Rectal smooth muscle tissue (tissue), 1 donor: ENCODE results near the gene PPP2R3B.
"Not testable (repeated sequence)": the region's sequence is repeated elsewhere in the genome, so short reads cannot be mapped to it uniquely, and the experiment has no call there.

Experiments used
- H3K27ac ChIP-seq: one replicate; pipeline ENCODE4 v1.7.0; 2013; ENCODE audit warnings: low read depth, low read length, inconsistent platforms
- H3K27me3 ChIP-seq: one replicate; pipeline ENCODE4 v1.7.0; 2013; ENCODE audit warnings: low read length; ENCODE audit not compliant: control insufficient read depth, insufficient read depth
- H3K36me3 ChIP-seq: one replicate; pipeline ENCODE4 v1.7.0; 2013; ENCODE audit warnings: low read length; ENCODE audit not compliant: control insufficient read depth, insufficient read depth
- H3K4me1 ChIP-seq: one replicate; pipeline ENCODE4 v1.7.0; 2013; ENCODE audit warnings: low read length; ENCODE audit not compliant: control insufficient read depth, insufficient read depth
- H3K4me3 ChIP-seq: one replicate; pipeline ENCODE4 v1.7.0; 2013; ENCODE audit warnings: low read length
- H3K9ac ChIP-seq: one replicate; pipeline ENCODE4 v1.7.0; 2013; ENCODE audit warnings: low read length

PPP2R3B gene

DNA sequence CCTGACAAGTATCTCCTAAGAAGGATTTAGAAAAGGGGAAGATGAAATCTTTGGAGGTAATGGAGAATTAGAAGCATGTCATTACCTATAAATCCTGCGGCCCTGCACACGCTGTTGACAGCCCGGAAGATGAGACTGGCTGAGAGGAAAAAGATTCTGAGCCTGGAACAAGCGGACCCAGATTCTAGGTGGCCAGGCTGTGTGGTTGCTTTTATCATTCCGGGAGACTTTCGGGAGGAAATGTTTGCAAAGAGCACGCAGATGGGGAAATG, 5.8 kb upstream of the PPP2R3B start:
- no peak overlapping the region for H3K27ac ChIP-seq
- no peak overlapping the region for H3K4me3 ChIP-seq
- peaks cover 2% of the 10 kb centered on the region for H3K4me1 ChIP-seq
- no peaks in the 10 kb centered on the region for H3K27me3 ChIP-seq
- H3K36me3 ChIP-seq: no peaks in the 10 kb centered on the region
- H3K9ac ChIP-seq: no peak overlapping the region

DNA sequence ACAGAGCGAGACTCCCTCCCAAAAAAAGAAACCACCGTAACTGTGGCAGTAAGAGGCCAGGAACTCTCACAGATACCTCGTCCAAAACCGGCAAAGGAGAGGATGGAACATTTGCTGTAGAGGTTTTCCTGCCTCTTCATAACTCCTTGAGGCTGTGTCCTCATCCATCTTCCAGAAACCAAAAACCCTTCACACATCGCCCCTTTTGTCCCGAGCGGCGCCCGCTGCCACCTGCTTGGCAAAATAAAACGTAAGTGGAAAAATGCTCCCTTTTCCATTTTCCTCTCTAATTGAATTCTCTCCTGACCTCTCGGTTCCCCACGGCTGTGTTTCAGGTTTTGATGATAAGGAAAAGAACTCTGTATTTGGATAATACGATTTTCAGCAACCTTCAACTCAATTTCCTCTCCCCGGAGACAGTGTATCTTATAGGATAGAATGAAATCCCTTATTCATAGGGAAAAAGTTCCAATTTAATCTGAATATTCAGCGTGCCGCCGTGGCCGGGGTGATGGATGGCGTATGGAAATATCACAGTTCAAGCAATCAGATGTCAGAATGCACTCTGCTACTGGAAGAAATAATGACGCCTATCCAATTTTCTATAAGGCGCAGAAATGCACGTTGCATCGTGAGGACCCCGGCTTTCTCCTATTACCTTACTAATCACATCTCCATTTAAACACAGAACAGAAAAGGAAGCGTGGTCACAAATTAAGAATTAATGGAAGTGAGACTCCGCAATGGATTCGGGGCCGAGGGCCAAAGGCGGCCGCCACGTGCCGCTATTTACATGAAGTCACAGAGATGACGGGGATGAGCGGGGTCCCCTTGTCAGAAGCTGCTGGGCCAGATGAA, 5.2 kb upstream of the PPP2R3B start:
- Histone ChIP-seq H3K27me3 (no peaks in the 10 kb centered on the region), H3K4me3 (no peak overlapping the region), H3K36me3 (no peaks in the 10 kb centered on the region), H3K27ac (no peak overlapping the region), H3K4me1 (peaks cover 5% of the 10 kb centered on the region), H3K9ac (no peak overlapping the region)

DNA sequence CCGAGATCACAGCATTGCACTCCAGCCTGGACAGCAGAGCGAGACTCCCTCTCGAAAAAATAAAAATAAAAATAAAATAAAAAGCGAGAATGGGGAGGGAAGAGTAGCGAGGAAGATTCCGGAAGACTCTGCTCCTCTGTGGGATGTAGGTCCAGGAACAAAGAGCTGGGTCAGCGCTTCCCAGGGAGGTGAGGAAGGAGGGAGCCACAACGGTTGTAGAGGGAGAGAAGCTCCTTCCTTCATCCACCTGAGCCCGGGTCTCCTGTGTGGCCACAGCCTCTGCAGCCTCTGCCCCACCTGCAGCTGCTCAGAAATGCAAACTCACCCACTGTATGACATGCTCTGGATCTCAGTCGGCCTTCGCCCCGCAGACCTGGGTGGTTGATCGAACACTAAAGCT, 3.8 kb upstream of the PPP2R3B start:
- Histone ChIP-seq H3K9ac (no peak overlapping the region), H3K4me1 (peaks cover 5% of the 10 kb centered on the region), H3K27me3 (no peaks in the 10 kb centered on the region), H3K36me3 (no peaks in the 10 kb centered on the region), H3K4me3 (no peak overlapping the region), H3K27ac (no peak overlapping the region)

DNA sequence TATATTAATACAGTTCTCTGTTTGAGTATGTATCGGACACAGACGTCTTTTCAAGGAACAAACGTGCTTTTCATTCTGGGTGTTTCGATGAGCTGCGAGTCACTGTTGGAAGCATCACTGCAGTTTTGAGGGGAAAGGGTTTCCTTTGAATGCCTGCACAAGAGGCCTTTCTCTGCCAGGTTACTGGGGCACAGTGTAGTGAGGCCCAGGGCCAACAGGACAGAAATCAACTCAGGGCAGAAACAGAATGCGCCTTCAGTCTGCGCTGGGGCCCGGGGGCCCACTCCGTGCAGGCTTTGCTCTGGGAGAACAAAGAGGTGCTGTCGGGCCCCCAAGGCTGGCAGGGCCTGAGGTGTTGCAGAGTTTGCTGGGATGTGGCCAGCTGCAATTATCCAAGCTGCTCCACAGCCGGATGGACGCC, 2.3 kb upstream of the PPP2R3B start:
- no peak overlapping the region for H3K4me3 ChIP-seq
- no peak overlapping the region for H3K9ac ChIP-seq
- no peaks in the 10 kb centered on the region for H3K36me3 ChIP-seq
- H3K27me3 ChIP-seq: no peaks in the 10 kb centered on the region
- H3K4me1 ChIP-seq: peaks cover 5% of the 10 kb centered on the region
- H3K27ac ChIP-seq: no peak overlapping the region

DNA sequence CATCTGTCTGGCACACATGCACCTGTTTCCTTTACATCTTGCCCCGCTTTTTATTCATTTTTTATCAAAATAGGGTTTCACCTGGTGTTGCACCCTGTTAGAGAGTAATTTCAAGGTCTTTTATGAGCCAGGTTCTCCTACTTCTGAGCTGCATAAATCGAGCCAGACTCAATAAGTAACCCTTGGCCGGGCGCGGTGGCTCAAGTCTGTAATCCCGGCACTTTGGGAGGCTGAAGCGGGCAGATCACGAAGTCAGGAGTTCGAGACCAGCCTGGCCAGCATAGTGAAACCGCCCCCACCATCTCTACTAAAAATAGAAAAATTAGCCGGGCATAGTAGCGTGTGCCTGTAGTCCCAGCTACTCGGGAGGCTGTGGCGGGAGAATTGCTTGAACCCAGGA, 1.0 kb upstream of the PPP2R3B start:
- Histone ChIP-seq H3K36me3 (no peaks in the 10 kb centered on the region), H3K27ac (peak overlapping the region; percentile 100), H3K4me3 (peak overlapping the region; percentile 83), H3K27me3 (no peaks in the 10 kb centered on the region), H3K9ac (no peak overlapping the region), H3K4me1 (peaks cover 5% of the 10 kb centered on the region)

DNA sequence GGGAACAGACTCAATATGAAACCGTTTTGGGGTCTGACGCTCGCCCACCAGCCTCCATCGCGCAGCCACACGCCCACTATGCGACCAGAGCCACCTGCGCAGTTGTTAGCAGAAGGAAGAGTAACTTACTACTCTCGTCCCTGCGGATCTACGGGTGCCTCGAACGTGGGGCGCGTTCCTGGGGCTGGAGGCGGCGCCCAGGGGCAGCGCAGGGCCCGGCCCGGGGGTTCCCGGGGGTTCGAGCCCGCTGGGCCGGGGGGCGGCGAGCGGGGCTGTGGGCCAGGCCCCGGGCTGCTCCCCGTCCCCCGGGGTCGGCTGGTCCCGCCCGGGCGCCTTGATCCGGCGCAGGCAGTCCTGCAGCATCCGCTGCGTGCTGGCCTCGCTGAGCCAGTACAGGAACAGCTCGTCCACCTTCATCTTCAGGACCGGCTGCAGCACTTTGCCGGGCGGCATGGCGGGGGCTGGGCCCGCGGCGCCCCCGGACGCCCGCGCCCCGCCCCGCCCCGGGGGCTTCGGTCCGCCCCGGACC, 404 bp downstream of the PPP2R3B start:
- H3K27me3 ChIP-seq: no peaks in the 10 kb centered on the region
- peaks cover 5% of the 10 kb centered on the region for H3K4me1 ChIP-seq
- peak overlapping the region; percentile 90 for H3K4me3 ChIP-seq
- H3K9ac ChIP-seq: no peak overlapping the region
- H3K27ac ChIP-seq: peak overlapping the region; percentile 100
- no peaks in the 10 kb centered on the region for H3K36me3 ChIP-seq

DNA sequence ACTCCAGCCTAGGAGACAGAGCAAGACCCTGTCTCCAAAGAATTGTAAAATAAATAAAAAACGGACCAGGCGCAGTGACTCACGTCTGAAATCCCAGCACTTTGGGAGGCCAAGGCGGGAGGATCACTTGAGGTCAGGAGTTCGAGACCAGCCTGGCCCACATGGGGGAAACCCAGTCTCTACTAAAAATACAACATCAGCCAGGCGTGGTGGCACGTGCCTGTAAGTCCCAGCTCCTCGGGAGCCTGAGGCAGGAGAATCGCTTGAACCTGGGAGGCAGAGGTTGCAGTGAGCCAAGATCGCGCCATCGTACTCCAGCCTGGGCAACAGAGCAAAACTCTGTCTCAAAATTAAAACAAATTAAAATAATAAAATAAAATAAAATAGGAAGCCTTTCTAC, 971 bp downstream of the PPP2R3B start:
- H3K9ac ChIP-seq, H3K36me3 ChIP-seq, H3K4me1 ChIP-seq, H3K27ac ChIP-seq, H3K4me3 ChIP-seq, H3K27me3 ChIP-seq: not testable (repeated sequence)

DNA sequence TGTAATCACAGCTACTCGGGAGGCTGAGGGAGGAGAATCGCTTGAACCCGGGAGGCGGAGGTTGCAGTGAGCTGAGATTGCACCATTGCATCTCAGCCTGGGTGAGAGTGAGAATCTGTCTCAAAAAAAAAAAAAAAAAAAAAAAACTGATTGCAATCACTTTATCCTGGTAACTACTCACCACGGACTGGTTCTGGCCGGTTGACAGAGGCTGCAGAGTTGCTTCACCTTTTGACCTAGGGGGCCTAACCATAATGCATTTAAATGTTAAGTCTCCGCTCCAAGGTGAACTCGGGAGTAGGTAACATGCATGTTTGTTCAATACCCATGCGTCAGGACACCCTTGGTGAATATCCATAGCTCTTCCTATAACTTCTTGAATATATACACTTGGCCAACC, 1.8 kb downstream of the PPP2R3B start:
- Histone ChIP-seq H3K27me3 (no peaks in the 10 kb centered on the region), H3K4me3 (no peak overlapping the region), H3K27ac (no peak overlapping the region), H3K4me1 (peaks cover 5% of the 10 kb centered on the region), H3K36me3 (no peaks in the 10 kb centered on the region), H3K9ac (no peak overlapping the region)

DNA sequence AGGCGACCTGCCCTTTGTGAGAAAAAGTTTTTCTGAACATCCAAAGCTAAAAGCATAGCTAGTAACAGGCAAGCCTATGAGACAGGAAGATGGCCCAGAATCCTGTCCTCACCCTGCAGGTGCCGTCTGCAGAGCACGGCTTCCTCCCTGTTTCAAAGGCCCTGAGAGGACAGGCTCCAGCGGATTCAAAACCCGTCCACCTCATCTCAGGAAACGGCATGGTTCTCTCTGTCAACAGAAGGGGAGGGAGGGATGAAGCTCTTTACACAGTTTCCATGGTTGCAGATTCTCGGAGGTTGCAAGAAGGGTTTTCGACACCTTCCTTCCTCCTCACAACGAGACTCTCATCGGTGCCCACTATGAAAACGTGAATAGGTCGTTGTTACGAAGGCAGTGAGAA, 8.3 kb downstream of the PPP2R3B start:
- Histone ChIP-seq H3K27me3 (peaks cover 11% of the 10 kb centered on the region), H3K36me3 (no peaks in the 10 kb centered on the region), H3K4me1 (peaks cover 2% of the 10 kb centered on the region), H3K4me3 (no peak overlapping the region), H3K27ac (no peak overlapping the region), H3K9ac (no peak overlapping the region)

DNA sequence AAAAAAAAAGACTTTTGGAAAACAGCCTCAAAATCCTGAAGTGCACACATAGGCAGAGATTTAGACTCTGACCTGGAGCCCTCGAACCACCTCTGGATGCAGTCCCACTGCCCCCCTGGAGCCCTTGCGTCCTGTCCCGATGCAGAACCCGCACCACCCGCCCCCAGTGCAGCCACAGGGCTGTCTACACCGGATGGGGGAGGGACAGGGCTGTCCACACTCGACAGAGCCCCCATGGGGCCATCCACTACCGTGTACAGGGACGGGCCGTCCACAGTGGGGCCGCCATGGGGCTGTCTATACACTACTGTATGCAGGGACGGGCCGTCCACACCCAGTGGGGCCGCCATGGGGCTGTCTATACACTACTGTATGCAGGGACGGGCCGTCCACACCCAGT, 10.5 kb downstream of the PPP2R3B start:
- not testable (repeated sequence) for H3K36me3 ChIP-seq, H3K4me1 ChIP-seq, H3K9ac ChIP-seq, H3K4me3 ChIP-seq, H3K27ac ChIP-seq
- peaks cover 19% of the 10 kb centered on the region for H3K27me3 ChIP-seq

DNA sequence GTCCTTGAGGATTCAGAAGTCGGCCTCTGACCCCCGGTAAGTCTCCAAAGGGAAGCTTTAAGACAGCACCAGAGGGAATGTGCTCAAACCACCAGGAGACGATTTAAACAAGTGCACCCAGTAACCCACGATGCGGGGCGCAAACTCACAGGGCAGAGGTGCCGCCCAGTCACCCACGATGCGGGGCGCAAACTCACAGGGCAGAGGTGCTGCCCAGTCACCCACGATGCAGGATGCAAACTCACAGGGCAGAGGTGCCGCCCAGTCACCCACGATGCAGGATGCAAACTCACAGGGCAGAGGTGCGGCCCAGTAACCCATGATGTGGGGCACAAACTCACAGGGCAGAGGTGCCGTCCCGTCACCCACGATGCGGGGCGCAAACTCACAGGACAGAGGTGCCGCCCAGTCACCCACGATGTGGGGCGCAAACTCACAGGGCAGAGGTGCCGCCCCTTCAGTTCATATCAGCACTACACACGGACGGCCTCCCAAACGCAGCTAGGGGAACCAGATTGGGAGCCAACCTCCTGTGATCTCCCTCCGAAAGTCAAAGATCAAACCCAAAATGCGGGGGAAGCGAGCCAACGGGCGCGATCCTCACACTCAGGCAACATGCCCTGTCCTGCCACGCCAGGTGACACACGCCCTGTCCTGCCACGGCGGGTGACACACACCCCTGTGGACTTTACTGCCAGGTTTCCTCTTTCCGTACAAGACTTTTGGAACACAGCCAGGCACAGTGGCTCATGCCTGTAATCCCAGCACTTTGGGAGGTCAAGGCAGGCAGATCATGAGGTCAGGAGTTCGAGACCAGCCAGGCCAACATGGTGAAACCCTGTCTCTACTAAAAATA, 11.3 kb downstream of the PPP2R3B start:
- no peaks in the 10 kb centered on the region for H3K36me3 ChIP-seq
- H3K4me1 ChIP-seq: peaks cover 2% of the 10 kb centered on the region
- no peak overlapping the region for H3K27ac ChIP-seq
- peaks cover 19% of the 10 kb centered on the region for H3K27me3 ChIP-seq
- H3K4me3 ChIP-seq: no peak overlapping the region
- no peak overlapping the region for H3K9ac ChIP-seq

DNA sequence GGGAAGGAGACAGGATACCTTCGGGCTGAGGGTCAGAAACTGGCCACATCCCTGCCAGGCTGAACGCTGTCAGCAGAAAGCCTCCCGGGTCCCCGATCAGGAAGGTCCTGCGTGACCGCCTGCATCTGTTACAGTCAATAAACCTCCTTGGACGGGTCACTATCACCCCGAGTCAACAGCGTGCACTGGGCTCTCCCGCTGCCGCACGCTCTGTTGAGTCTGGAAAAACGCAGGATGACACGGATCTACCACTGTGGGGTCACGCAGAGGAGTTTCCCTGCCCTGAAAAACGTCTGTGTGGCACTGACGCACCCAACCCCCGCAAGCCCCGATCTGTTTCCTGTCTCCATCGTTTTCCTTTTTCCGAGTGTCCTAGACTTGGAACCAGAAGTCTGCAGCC, 12.1 kb downstream of the PPP2R3B start:
- H3K9ac ChIP-seq: no peak overlapping the region
- H3K27me3 ChIP-seq: peaks cover 19% of the 10 kb centered on the region
- H3K4me3 ChIP-seq: peak overlapping the region; percentile 15

More for the DNA sequence above, 12.1 kb downstream of the PPP2R3B start:
- H3K4me1 ChIP-seq: peaks cover 2% of the 10 kb centered on the region
- H3K36me3 ChIP-seq: no peaks in the 10 kb centered on the region
- H3K27ac ChIP-seq: no peak overlapping the region
